Neural progenitor cell (in vitro differentiated cells): ENCODE results near the gene PSME4. TPM values are rescaled to one million over a fixed set of nuclear protein-coding genes. Genes with fewer than 3 reads are reported as not detected.

Experiments
- DNase-seq: peaks from one replicate; pipeline ENCODE4 v3.0.0-alpha.2; 2016; ENCODE audit warnings: low spot score
- H2AFZ ChIP-seq: fragments of 200-600 bp; sonication (generic); replicated peaks from 2 replicates; pipeline ENCODE4 v1.6.1; 2016; ENCODE audit warnings: antibody characterized with exemption
- H3F3A ChIP-seq: fragments of 200-600 bp; sonication (generic); 2 replicates; pipeline ENCODE4 v1.6.1; 2016; ENCODE audit warnings: antibody characterized with exemption, low read depth
- H3K27ac ChIP-seq: fragments of 200-600 bp; sonication (generic); 2 replicates; pipeline ENCODE4 v1.5.1; 2016; ENCODE audit warnings: mild to moderate bottlenecking
- H3K27me3 ChIP-seq: fragments of 200-600 bp; sonication (generic); 2 replicates; pipeline ENCODE4 v1.6.1; 2016; ENCODE audit warnings: mild to moderate bottlenecking, moderate library complexity
- H3K36me3 ChIP-seq: fragments of 200-600 bp; sonication (generic); 2 replicates; pipeline ENCODE4 v1.5.1; 2016
- H3K4me1 ChIP-seq: fragments of 200-600 bp; sonication (generic); 2 replicates; pipeline ENCODE4 v1.6.1; 2016; ENCODE audit warnings: mixed run types
- H3K4me2 ChIP-seq: fragments of 200-600 bp; sonication (generic); 2 replicates; pipeline ENCODE4 v1.6.1; 2016
- H3K4me3 ChIP-seq: fragments of 200-600 bp; sonication (generic); 2 replicates; pipeline ENCODE4 v1.5.1; 2016
- H3K79me2 ChIP-seq: fragments of 200-600 bp; sonication (generic); 2 replicates; pipeline ENCODE4 v1.6.1; 2016; ENCODE audit warnings: low read depth
- H3K9ac ChIP-seq: fragments of 200-600 bp; sonication (generic); 2 replicates; pipeline ENCODE4 v1.6.1; 2016
- H3K9me3 ChIP-seq: fragments of 200-600 bp; sonication (generic); 2 replicates; pipeline ENCODE4 v1.5.1; 2016; ENCODE audit warnings: low read depth
- H4K20me1 ChIP-seq: fragments of 200-600 bp; sonication (generic); 2 replicates; pipeline ENCODE4 v1.6.1; 2016; ENCODE audit warnings: low read depth
- H3K27ac Mint-ChIP-seq: 3 replicates; pipeline ENCODE4 v1.8.0; 2021; ENCODE audit warnings: mixed read lengths
- H3K27me3 Mint-ChIP-seq: 2 replicates; pipeline ENCODE4 v1.8.0; 2022; ENCODE audit warnings: low read depth, mild to moderate bottlenecking, inconsistent platforms, moderate library complexity, mixed read lengths; ENCODE audit not compliant: insufficient read depth
- H3K36me3 Mint-ChIP-seq: 3 replicates; pipeline ENCODE4 v1.8.0; 2021; ENCODE audit warnings: mixed read lengths
- H3K4me1 Mint-ChIP-seq: 3 replicates; pipeline ENCODE4 v1.8.0; 2021; ENCODE audit warnings: mixed read lengths
- H3K4me3 Mint-ChIP-seq: 3 replicates; pipeline ENCODE4 v1.8.0; 2021; ENCODE audit warnings: mild to moderate bottlenecking, moderate library complexity, mixed read lengths
- H3K9me3 Mint-ChIP-seq: 3 replicates; pipeline ENCODE4 v1.8.0; 2020; ENCODE audit warnings: mixed read lengths
- CTCF ChIP-seq: fragments of 200-600 bp; sonication (generic); IDR thresholded peaks from 2 replicates; pipeline ENCODE4 v1.5.1; 2017; ENCODE audit warnings: antibody characterized with exemption, mild to moderate bottlenecking
- EZH2 ChIP-seq: fragments of 200-600 bp; sonication (generic); IDR thresholded peaks from 2 replicates; pipeline ENCODE4 v1.6.1; 2017; ENCODE audit warnings: antibody characterized with exemption, mild to moderate bottlenecking, moderate library complexity
- EZH2phosphoT487 ChIP-seq: fragments of 200-600 bp; sonication (generic); IDR thresholded peaks from 2 replicates; pipeline ENCODE4 v1.6.1; 2017; ENCODE audit warnings: antibody characterized with exemption
- total RNA-seq: library from RNA; depleted of rRNA; stranded (reverse); fragments of >200 nt; gene quantifications from 2 replicates; pipeline ENCODE4 v1.2.3, GENCODE V29; 2015; ENCODE audit warnings: low replicate concordance

PSME4 gene
- total RNA-seq, 1 donor from 2014 or later, result 72.1 TPM

- Mint-ChIP-seq H3K4me1 (no peaks in the 10 kb centered on the region), H3K9me3 (no peaks in the 10 kb centered on the region), H3K4me3 (no peak overlapping the region), H3K27ac (no peak overlapping the region), H3K27me3 (peaks cover 3% of the 10 kb centered on the region), H3K36me3 (no peaks in the 10 kb centered on the region)
- Histone ChIP-seq H3K27ac (no peak overlapping the region), H3F3A (no peaks in the 10 kb centered on the region), H3K4me2 (no peak overlapping the region), H3K36me3 (no peaks in the 10 kb centered on the region), H3K27me3 (no peaks in the 10 kb centered on the region), H3K4me3 (no peak overlapping the region), H3K4me1 (no peaks in the 10 kb centered on the region), H3K9me3 (no peaks in the 10 kb centered on the region), H4K20me1 (no peaks in the 10 kb centered on the region), H3K79me2 (no peaks in the 10 kb centered on the region), H3K9ac (no peak overlapping the region), H2AFZ (no peak overlapping the region)
- DNase-seq, result no peak
- TF ChIP-seq EZH2phosphoT487, result no peak
- no peak for TF ChIP-seq EZH2
- TF ChIP-seq CTCF, result no peak
Measured at GRCh38 chr2:54013996-54014395, 43.2 kb upstream of the PSME4 start.

- no peak overlapping the region for H2AFZ ChIP-seq
- no peaks in the 10 kb centered on the region for H3K4me1 ChIP-seq
- H3K9me3 ChIP-seq, result no peaks in the 10 kb centered on the region
- Mint-ChIP-seq H3K27me3 (peaks cover 3% of the 10 kb centered on the region), H3K36me3 (no peaks in the 10 kb centered on the region), H3K4me3 (no peak overlapping the region), H3K4me1 (no peaks in the 10 kb centered on the region), H3K9me3 (no peaks in the 10 kb centered on the region), H3K27ac (no peak overlapping the region)
- no peak overlapping the region for H3K4me3 ChIP-seq
- TF ChIP-seq EZH2phosphoT487, result no peak
- TF ChIP-seq CTCF, result no peak
- no peak for TF ChIP-seq EZH2
- H3K79me2 ChIP-seq, result no peaks in the 10 kb centered on the region
- H3K4me2 ChIP-seq, result no peak overlapping the region
- no peaks in the 10 kb centered on the region for H4K20me1 ChIP-seq
- H3F3A ChIP-seq, result no peaks in the 10 kb centered on the region
- no peak overlapping the region for H3K27ac ChIP-seq
- no peaks in the 10 kb centered on the region for H3K36me3 ChIP-seq
- H3K27me3 ChIP-seq, result no peaks in the 10 kb centered on the region
- no peak for DNase-seq
- H3K9ac ChIP-seq, result no peak overlapping the region
Measured at GRCh38 chr2:54012538-54013141, 41.8 kb upstream of the PSME4 start.

GRCh38 chr2:54009549-54009948 lies 38.8 kb upstream of the PSME4 start:
- Histone ChIP-seq H3F3A (no peaks in the 10 kb centered on the region), H2AFZ (no peak overlapping the region), H3K9me3 (no peaks in the 10 kb centered on the region), H3K9ac (no peak overlapping the region), H3K4me1 (no peaks in the 10 kb centered on the region), H3K27me3 (no peaks in the 10 kb centered on the region), H3K36me3 (no peaks in the 10 kb centered on the region), H3K79me2 (no peaks in the 10 kb centered on the region), H3K4me3 (no peak overlapping the region), H3K27ac (no peak overlapping the region), H4K20me1 (no peaks in the 10 kb centered on the region), H3K4me2 (no peak overlapping the region)
- Mint-ChIP-seq H3K27me3 (peaks cover 3% of the 10 kb centered on the region), H3K4me3 (no peak overlapping the region), H3K36me3 (no peaks in the 10 kb centered on the region), H3K27ac (no peak overlapping the region), H3K4me1 (no peaks in the 10 kb centered on the region), H3K9me3 (no peaks in the 10 kb centered on the region)
- DNase-seq, result no peak
- TF ChIP-seq CTCF (no peak), EZH2 (no peak), EZH2phosphoT487 (no peak)
